ENCODE results near the gene ETV6. TPM values are rescaled to one million over a fixed set of nuclear protein-coding genes. Genes with fewer than 3 reads are reported as not detected.

ETV6 gene
- polyA plus RNA-seq, 1 donor (not counting 4 experiments of a cell fraction or from before 2014, with no cell fraction given): 5.3 TPM

GRCh38 chr12:11688379-11688778 is 38.9 kb downstream of the ETV6 start:
- Histone ChIP-seq H3K79me2 (ENCODE audit: control insufficient read depth, insufficient read depth, low read length) (peaks cover 50% of the 10 kb centered on the region), H3K4me1 (ENCODE audit: control insufficient read depth, extremely low read depth, insufficient read depth, low read length) (peaks cover 7% of the 10 kb centered on the region), H3K4me2 (ENCODE audit: control insufficient read depth, extremely low read depth, insufficient read depth, low read depth, low read length) (no peak overlapping the region), H3K9me1 (ENCODE audit: control insufficient read depth, extremely low read depth, insufficient read depth, low read length) (no peaks in the 10 kb centered on the region), H3K9ac (ENCODE audit: control insufficient read depth, extremely low read depth, insufficient read depth, low read length) (no peak overlapping the region), H4K20me1 (ENCODE audit: control insufficient read depth, extremely low read depth, insufficient read depth, low read length) (no peaks in the 10 kb centered on the region), H3K9me3 (ENCODE audit: control insufficient read depth, low read depth, low read length) (no peaks in the 10 kb centered on the region), H2AFZ (ENCODE audit: control insufficient read depth, low read length) (no peak overlapping the region), H3K36me3 (ENCODE audit: control insufficient read depth in 2 of 2, extremely low read depth in 1 of 2, insufficient read depth in 2 of 2, low read length in 2 of 2) (no peaks in the 10 kb centered on the region), H3K27ac (ENCODE audit: control insufficient read depth, insufficient read depth, low read length) (no peak overlapping the region), H3K27me3 (ENCODE audit: control insufficient read depth, extremely low read depth, insufficient read depth, low read length) (no peaks in the 10 kb centered on the region), H3K4me3 (ENCODE audit: control insufficient read depth in 2 of 3, extremely low read depth in 1 of 3, insufficient read depth in 2 of 3, low read depth in 1 of 3, low read length in 3 of 3) (no peak overlapping the region)
- TF ChIP-seq EZH2 (IDR thresholded peaks at IDR 0.05; ENCODE audit: low read length): no peak
- no peak for TF ChIP-seq CTCF (optimal IDR thresholded peaks at IDR 0.05 in 1 of 3, IDR thresholded peaks at IDR 0.05 in 1 of 3, conservative IDR thresholded peaks at IDR 0.05 in 1 of 3; ENCODE audit: extremely low read depth in 1 of 3, insufficient read depth in 2 of 3, low read length in 3 of 3)
- no peak for FAIRE-seq
- no peak for DNase-seq (ENCODE audit: low read depth, low spot score)
- dilution Hi-C loops (cut with MboI; ENCODE audit: extremely low pct_ligation_motif_present, low sequenced_read_pairs): no loop called here

- FAIRE-seq (no peak), DNase-seq (ENCODE audit: low read depth, low spot score) (no peak)
- Histone ChIP-seq H3K4me3 (ENCODE audit: control insufficient read depth in 2 of 3, extremely low read depth in 1 of 3, insufficient read depth in 2 of 3, low read depth in 1 of 3, low read length in 3 of 3) (no peak overlapping the region), H3K27ac (ENCODE audit: control insufficient read depth, insufficient read depth, low read length) (no peak overlapping the region), H4K20me1 (ENCODE audit: control insufficient read depth, extremely low read depth, insufficient read depth, low read length) (no peaks in the 10 kb centered on the region), H3K9me3 (ENCODE audit: control insufficient read depth, low read depth, low read length) (no peaks in the 10 kb centered on the region), H3K4me2 (ENCODE audit: control insufficient read depth, extremely low read depth, insufficient read depth, low read depth, low read length) (no peak overlapping the region), H2AFZ (ENCODE audit: control insufficient read depth, low read length) (no peak overlapping the region), H3K9ac (ENCODE audit: control insufficient read depth, extremely low read depth, insufficient read depth, low read length) (no peak overlapping the region), H3K27me3 (ENCODE audit: control insufficient read depth, extremely low read depth, insufficient read depth, low read length) (no peaks in the 10 kb centered on the region), H3K36me3 (ENCODE audit: control insufficient read depth in 2 of 2, extremely low read depth in 1 of 2, insufficient read depth in 2 of 2, low read length in 2 of 2) (no peaks in the 10 kb centered on the region), H3K79me2 (ENCODE audit: control insufficient read depth, insufficient read depth, low read length) (peaks cover 49% of the 10 kb centered on the region), H3K4me1 (ENCODE audit: control insufficient read depth, extremely low read depth, insufficient read depth, low read length) (peaks cover 6% of the 10 kb centered on the region), H3K9me1 (ENCODE audit: control insufficient read depth, extremely low read depth, insufficient read depth, low read length) (no peaks in the 10 kb centered on the region)
- no peak for TF ChIP-seq CTCF (optimal IDR thresholded peaks at IDR 0.05 in 1 of 3, IDR thresholded peaks at IDR 0.05 in 1 of 3, conservative IDR thresholded peaks at IDR 0.05 in 1 of 3; ENCODE audit: extremely low read depth in 1 of 3, insufficient read depth in 2 of 3, low read length in 3 of 3)
- TF ChIP-seq EZH2 (IDR thresholded peaks at IDR 0.05; ENCODE audit: low read length): no peak
- dilution Hi-C loops (cut with MboI; ENCODE audit: extremely low pct_ligation_motif_present, low sequenced_read_pairs): no loop called here
Observed at GRCh38 chr12:11688831-11689230, 39.4 kb downstream of the ETV6 start.
